ENCODE results near the gene CLASRP.
"Not testable (repeated sequence)": the region's sequence is repeated elsewhere in the genome, so short reads cannot be mapped to it uniquely, and the experiment has no call there.

Gene CLASRP

GRCh38 chr19:45038931-45039893 is at the start of gene CLASRP:
TSS of gene CLASRP (plus strand) at chr19:45039045. CDS start at chr19:45040213, 1,168 bp downstream.
- DNase-seq, result peak; percentile 93

GRCh38 chr19:44990459-44990858 is 48.4 kb upstream of the CLASRP start:
- DNase-seq, result no peak

- no peak for DNase-seq
Observed at GRCh38 chr19:44990966-44991365, 47.9 kb upstream of the CLASRP start.

DNA sequence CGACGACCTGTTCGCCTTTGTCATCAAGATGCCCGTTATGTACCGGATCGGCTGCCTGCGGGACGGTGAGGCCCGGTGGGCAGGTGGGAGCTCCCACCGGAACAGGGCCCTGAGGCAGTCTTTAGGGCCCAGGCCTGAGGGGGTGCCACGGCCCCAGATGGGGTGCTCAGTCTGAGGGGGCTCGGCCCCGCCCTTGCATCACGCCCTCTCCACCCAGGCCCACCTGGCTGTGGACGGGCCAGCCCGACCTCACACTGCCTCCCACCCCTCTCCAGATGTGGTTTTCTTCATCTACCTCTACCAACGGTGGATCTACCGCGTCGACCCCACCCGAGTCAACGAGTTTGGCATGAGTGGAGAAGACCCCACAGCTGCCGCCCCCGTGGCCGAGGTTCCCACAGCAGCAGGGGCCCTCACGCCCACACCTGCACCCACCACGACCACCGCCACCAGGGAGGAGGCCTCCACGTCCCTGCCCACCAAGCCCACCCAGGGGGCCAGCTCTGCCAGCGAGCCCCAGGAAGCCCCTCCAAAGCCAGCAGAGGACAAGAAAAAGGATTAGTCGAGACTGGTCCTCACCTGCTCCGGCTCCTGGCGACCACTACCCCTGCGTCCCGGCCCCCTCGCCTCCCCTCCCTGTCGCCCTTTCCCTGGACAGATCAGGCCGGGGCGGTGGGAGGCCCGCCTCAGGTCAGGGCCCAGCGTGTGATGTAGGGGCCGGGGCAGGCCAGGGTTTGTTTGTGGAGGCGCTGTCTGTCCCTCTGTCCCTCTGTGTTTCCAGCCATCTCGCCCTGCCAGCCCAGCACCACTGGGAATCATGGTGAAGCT is 46.3 kb upstream of the CLASRP start:
- DNase-seq, result no peak

DNA sequence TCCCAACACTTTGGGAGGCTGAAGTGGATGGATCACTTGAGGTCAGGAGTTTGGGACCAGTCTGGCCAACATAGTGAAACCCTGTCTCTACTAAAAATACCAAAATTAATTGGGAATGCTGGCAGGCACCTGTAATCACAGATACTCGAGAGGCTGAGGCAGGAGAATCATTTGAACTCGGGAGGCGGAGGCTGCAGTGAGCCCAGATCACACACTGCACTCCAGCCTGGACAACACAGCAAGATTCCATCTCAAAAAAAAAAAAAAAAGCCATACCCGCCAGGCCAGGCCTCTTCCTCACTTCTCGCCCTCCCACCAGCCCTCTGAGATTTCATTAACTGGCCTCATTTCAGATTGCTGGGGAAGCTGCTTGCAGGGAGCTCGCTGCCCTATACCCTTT is 45.3 kb upstream of the CLASRP start:
- DNase-seq, result no peak

DNA sequence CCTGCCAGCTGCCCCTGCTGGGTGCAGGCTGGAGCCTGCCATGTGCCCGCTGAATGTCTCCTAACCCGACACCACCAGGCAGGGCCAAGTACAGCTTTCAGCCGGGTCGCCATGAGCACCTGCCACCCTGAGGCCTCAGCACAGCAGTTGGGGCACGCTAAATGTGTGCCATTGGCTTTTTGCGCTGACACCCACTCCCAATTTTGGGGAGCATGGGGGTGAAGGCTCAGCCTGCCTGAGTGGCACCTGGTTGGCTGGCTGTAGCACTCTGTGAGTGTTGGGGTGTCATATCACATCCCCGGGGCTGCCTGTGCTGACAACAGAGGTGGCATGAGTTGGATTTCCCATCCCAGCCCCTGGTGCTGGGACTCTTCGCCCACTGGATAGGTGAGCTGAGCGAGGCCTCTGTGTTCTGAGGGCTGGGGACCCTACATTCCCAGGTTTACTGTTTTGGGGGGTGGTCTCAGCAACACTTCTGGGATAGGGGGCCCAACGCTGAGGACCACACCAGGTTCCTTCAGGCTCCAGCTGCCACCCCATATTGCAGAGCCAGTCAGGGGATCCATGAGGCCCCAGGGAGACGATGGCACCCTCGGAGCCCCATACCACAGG is 44.8 kb upstream of the CLASRP start:
- no peak for DNase-seq

DNA sequence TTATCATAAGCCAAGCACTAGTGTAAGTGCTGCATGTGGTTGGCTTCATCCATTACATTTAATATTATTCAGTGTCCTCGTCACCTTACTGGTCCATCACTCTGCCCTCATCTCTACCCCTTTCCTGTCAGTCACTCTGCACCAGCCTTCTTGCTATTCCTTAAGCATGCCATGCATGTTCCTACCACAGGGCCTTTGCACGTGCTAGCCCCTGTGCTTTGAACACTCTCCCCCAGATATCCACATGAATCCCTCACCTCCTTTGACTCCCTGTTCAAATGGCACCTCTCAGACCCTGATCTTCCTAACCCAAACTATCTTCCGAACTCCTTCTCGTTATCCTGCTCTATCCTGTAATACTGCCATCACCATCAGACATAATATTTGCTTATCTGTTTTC is 40.8 kb upstream of the CLASRP start:
- no peak for DNase-seq

- DNase-seq, result not testable (repeated sequence)
Observed at GRCh38 chr19:44999131-44999925, 39.5 kb upstream of the CLASRP start.

GRCh38 chr19:45000665-45001064 is 38.2 kb upstream of the CLASRP start:
- DNase-seq, result not testable (repeated sequence)

GRCh38 chr19:45001087-45001739 is 37.6 kb upstream of the CLASRP start, which contains the start of gene RELB:
TSS of gene RELB (plus strand) at chr19:45001464. CDS start at chr19:45001580, 116 bp downstream.
- peak; percentile 99 for DNase-seq

GRCh38 chr19:45003485-45003884 is 35.4 kb upstream of the CLASRP start:
- no peak for DNase-seq

- no peak for DNase-seq
Observed at GRCh38 chr19:45005787-45006186, 33.1 kb upstream of the CLASRP start.

DNA sequence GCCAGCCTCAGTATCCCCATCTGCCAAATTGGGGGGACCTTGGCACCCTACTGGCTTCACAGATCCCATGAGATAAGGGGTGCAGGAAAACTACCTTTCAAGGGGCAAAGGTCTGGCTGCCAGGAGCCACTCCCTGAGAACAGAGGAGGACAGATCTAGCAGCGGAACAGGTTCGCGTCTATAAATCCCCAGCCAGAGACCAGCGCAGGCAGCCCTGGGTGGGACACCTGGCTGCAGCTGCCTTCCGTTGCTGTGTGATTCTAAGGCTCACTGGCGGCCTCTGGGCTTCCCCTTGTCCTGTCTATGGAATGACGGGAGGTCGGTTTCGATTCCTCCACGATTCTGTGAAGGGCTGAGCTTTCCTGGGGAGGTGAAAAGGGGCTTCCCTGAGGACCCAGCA is 30.3 kb upstream of the CLASRP start:
- no peak for DNase-seq

- no peak for DNase-seq
Observed at GRCh38 chr19:45009625-45010255, 29.1 kb upstream of the CLASRP start.

- DNase-seq, result no peak
Observed at GRCh38 chr19:45010306-45010705, 28.5 kb upstream of the CLASRP start.

- no peak for DNase-seq
Observed at GRCh38 chr19:45011959-45012358, 26.9 kb upstream of the CLASRP start.

DNA sequence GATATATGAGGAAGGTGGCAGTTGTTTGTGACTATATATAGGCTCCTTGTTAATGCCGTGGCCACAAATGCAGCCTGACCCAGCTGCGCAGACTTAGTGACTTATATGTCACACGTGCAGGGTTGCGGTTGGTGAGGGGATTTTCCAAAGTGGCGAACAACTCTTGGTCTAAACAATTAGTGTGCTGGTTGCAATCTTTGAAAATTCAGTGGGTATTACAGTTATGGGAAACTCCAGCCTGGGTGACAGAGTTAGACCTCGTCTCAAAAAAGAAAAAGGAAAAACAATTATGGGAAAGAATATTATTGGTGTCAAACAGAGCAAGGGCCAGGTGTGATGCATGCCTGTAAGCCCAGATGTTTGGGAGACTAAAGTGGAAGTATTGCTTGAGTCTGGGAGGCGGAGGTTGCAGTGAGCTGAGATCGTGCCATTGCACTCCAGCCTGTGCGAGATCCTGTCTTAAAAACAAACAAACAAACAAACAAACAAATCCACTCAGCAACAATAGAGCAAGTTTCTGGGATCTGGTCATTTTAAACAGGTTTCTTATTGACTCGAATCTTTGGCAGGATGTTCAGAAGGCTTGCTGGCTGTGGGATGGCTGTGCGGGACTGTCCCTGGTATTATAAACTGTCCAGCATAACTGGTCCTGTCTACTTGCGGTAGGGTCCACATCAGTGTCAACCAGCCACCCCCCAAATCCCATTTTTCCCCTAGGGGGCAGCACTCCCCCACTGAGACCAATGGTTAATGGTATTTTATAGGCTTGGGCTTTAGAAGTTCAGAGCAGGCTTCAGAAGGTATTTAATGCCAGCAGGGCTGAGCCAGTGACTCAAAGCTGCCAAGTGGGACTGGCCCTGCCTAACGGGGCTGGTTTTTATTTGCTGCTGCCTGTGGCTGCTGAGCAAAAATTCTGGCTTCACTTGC is 22.2 kb upstream of the CLASRP start:
- DNase-seq, result peak; percentile 78

- DNase-seq, result no peak
Observed at GRCh38 chr19:45019187-45019586, 19.7 kb upstream of the CLASRP start.

DNA sequence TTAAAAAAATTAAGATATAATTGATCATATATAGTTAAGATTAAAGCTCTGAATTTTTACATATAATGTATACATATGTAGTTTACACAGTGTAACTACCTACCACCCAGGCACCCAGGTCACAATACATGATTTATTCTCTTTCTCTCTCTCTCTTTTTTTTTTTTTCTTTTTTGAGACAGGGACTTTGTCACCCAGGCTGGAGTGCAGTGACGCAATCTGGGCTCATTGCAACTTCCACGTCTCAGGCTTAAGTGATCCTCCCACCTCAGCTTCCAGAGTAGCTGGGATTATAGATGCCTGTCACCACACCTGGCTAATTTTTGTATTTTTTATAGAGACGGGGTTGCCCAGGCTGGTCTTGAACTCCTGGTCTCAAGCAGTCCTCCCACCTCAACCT is 18.8 kb upstream of the CLASRP start:
- DNase-seq, result no peak

GRCh38 chr19:45021971-45022370 is 16.9 kb upstream of the CLASRP start:
- no peak for DNase-seq
